Karpas-422 (cell line): ENCODE measurements around the gene KCMF1. TPM values are rescaled to one million over a fixed set of nuclear protein-coding genes. Genes with fewer than 3 reads are reported as not detected.

Experiments
- DNase-seq: peaks from one replicate; pipeline ENCODE4 v3.0.0-alpha.2; 2015
- H2AFZ ChIP-seq: fragments of 200-600 bp; sonication (generic); 2 replicates; pipeline ENCODE4 v1.6.1; 2014; ENCODE audit warnings: antibody characterized with exemption, low read length, mixed read lengths
- H3K27ac ChIP-seq: fragments of 200-600 bp; sonication (generic); 2 replicates; pipeline ENCODE4 v1.5.1; 2014; ENCODE audit warnings: mild to moderate bottlenecking, low read length, moderate library complexity
- H3K27me3 ChIP-seq: fragments of 200-600 bp; sonication (generic); 2 replicates; pipeline ENCODE4 v1.6.1; 2014; ENCODE audit warnings: low read length, mixed read lengths
- H3K36me3 ChIP-seq: fragments of 200-600 bp; sonication (generic); 2 replicates; pipeline ENCODE4 v1.6.1; 2014; ENCODE audit warnings: low read length, mixed read lengths; ENCODE audit not compliant: insufficient read depth
- H3K4me1 ChIP-seq: fragments of 200-600 bp; sonication (generic); 2 replicates; pipeline ENCODE4 v1.6.1; 2014; ENCODE audit warnings: mild to moderate bottlenecking, low read length, mixed read lengths
- H3K4me2 ChIP-seq: fragments of 200-600 bp; sonication (generic); 2 replicates; pipeline ENCODE4 v1.6.1; 2014; ENCODE audit warnings: low read length, low read depth, mild to moderate bottlenecking; ENCODE audit not compliant: poor library complexity, severe bottlenecking
- H3K4me3 ChIP-seq: fragments of 200-600 bp; sonication (generic); 2 replicates; pipeline ENCODE4 v1.5.1; 2014; ENCODE audit warnings: mild to moderate bottlenecking, antibody characterized with exemption, low read length, mixed read lengths
- H3K79me2 ChIP-seq: fragments of 200-600 bp; sonication (generic); 2 replicates; pipeline ENCODE4 v1.6.1; 2014; ENCODE audit warnings: mild to moderate bottlenecking, low read length, mixed read lengths
- H3K9ac ChIP-seq: fragments of 200-600 bp; sonication (generic); 2 replicates; pipeline ENCODE4 v1.6.0; 2014; ENCODE audit warnings: low read length
- H3K9me2 ChIP-seq: fragments of 200-600 bp; sonication (generic), shearing (Covaris generic); replicated peaks from 2 replicates; pipeline ENCODE4 v1.6.0; 2014; ENCODE audit warnings: mild to moderate bottlenecking, low read length, moderate library complexity; ENCODE audit not compliant: insufficient read depth
- H3K9me3 ChIP-seq: fragments of 300-700, 200-600 bp; sonication (generic); 2 replicates; pipeline ENCODE4 v1.6.1; 2014; ENCODE audit warnings: low read length, mixed read lengths
- H4K20me1 ChIP-seq: fragments of 200-600 bp; sonication (generic); 2 replicates; pipeline ENCODE4 v1.6.1; 2014; ENCODE audit warnings: mild to moderate bottlenecking, antibody characterized with exemption, low read length, low read depth; ENCODE audit not compliant: insufficient read depth
- total RNA-seq: library from RNA; depleted of rRNA; stranded (reverse); fragments of >200 nt; shearing (Covaris generic); gene quantifications from 2 replicates; pipeline ENCODE4 v1.2.3, GENCODE V29; 2014; ENCODE audit warnings: low replicate concordance

The KCMF1 gene
- total RNA-seq, 1 experiment from 2014 or later = 104 TPM

- no peak for DNase-seq
- no peaks in the 10 kb centered on the region for H3K9me2 ChIP-seq
Observed at GRCh38 chr2:85073033-85073432, 102.1 kb downstream of the KCMF1 start.

GRCh38 chr2:85076618-85077274 lies 105.8 kb downstream of the KCMF1 start:
- Histone ChIP-seq H3K79me2 (no peaks in the 10 kb centered on the region), H3K4me3 (no peak overlapping the region), H3K9me3 (no peaks in the 10 kb centered on the region), H3K9me2 (no peaks in the 10 kb centered on the region), H3K4me2 (no peak overlapping the region), H3K9ac (no peak overlapping the region), H2AFZ (no peak overlapping the region), H3K36me3 (no peaks in the 10 kb centered on the region), H3K27me3 (no peaks in the 10 kb centered on the region), H3K4me1 (no peaks in the 10 kb centered on the region), H4K20me1 (no peaks in the 10 kb centered on the region), H3K27ac (no peak overlapping the region)
- DNase-seq = no peak

More at GRCh38 chr2:85073033-85073432, 102.1 kb downstream of the KCMF1 start:
- Histone ChIP-seq H3K4me2 (no peak overlapping the region), H3K9me3 (no peaks in the 10 kb centered on the region), H4K20me1 (no peaks in the 10 kb centered on the region), H3K9ac (no peak overlapping the region), H3K79me2 (no peaks in the 10 kb centered on the region), H3K4me3 (no peak overlapping the region), H3K27me3 (no peaks in the 10 kb centered on the region), H3K36me3 (no peaks in the 10 kb centered on the region), H3K4me1 (no peaks in the 10 kb centered on the region), H3K27ac (no peak overlapping the region), H2AFZ (no peak overlapping the region)

- Histone ChIP-seq H3K79me2 (no peaks in the 10 kb centered on the region), H3K9ac (no peak overlapping the region), H3K27me3 (no peaks in the 10 kb centered on the region), H3K9me2 (no peaks in the 10 kb centered on the region), H2AFZ (no peak overlapping the region), H3K27ac (no peak overlapping the region), H3K4me1 (no peaks in the 10 kb centered on the region), H4K20me1 (no peaks in the 10 kb centered on the region), H3K36me3 (no peaks in the 10 kb centered on the region), H3K9me3 (peaks cover 5% of the 10 kb centered on the region), H3K4me3 (no peak overlapping the region), H3K4me2 (no peak overlapping the region)
- no peak for DNase-seq
Observed at GRCh38 chr2:85077859-85078419, 107.0 kb downstream of the KCMF1 start.

- Histone ChIP-seq H3K9me2 (no peaks in the 10 kb centered on the region), H3K9me3 (peaks cover 5% of the 10 kb centered on the region), H3K4me3 (no peak overlapping the region), H3K4me1 (no peaks in the 10 kb centered on the region), H3K27ac (no peak overlapping the region), H2AFZ (no peak overlapping the region), H3K36me3 (no peaks in the 10 kb centered on the region), H3K4me2 (no peak overlapping the region), H3K79me2 (no peaks in the 10 kb centered on the region), H3K9ac (no peak overlapping the region), H4K20me1 (no peaks in the 10 kb centered on the region), H3K27me3 (no peaks in the 10 kb centered on the region)
- DNase-seq = no peak
Observed at GRCh38 chr2:85078536-85078935, 107.6 kb downstream of the KCMF1 start.

DNA sequence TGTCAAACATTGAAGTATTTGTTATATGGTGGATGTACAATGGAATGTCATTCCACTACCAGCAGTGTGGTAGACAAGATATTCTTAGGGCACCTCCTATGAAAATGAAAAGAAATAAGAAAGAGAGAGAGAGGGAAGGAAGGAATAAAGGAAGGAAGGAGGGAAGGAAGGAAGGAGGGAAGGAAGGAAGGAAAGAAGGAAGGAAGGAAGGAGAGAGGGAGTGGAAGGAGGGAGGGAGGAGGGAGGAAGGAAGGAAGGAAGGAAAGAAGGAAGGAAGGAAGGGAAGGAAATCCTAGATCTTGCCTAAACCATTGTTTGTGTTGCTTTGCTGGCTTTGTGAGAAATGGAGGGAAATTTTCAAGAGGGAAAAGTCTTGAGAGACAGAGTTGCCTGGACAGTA lies 112.1 kb downstream of the KCMF1 start:
- H3K9me2 ChIP-seq = no peaks in the 10 kb centered on the region
- DNase-seq = no peak
- no peak overlapping the region for H3K27ac ChIP-seq
- H3K4me1 ChIP-seq = no peaks in the 10 kb centered on the region
- no peak overlapping the region for H2AFZ ChIP-seq
- H3K27me3 ChIP-seq = no peaks in the 10 kb centered on the region
- H3K36me3 ChIP-seq = no peaks in the 10 kb centered on the region
- no peak overlapping the region for H3K4me2 ChIP-seq
- no peaks in the 10 kb centered on the region for H4K20me1 ChIP-seq
- peaks cover 5% of the 10 kb centered on the region for H3K9me3 ChIP-seq
- no peak overlapping the region for H3K9ac ChIP-seq
- no peaks in the 10 kb centered on the region for H3K79me2 ChIP-seq
- H3K4me3 ChIP-seq = no peak overlapping the region

GRCh38 chr2:85085563-85085962 lies 114.6 kb downstream of the KCMF1 start:
- H3K4me3 ChIP-seq = no peak overlapping the region
- H3K27ac ChIP-seq = no peak overlapping the region
- no peaks in the 10 kb centered on the region for H3K4me1 ChIP-seq
- no peak overlapping the region for H2AFZ ChIP-seq
- DNase-seq = no peak
- H3K9me2 ChIP-seq = no peaks in the 10 kb centered on the region
- H3K9me3 ChIP-seq = peaks cover 5% of the 10 kb centered on the region
- no peak overlapping the region for H3K9ac ChIP-seq
- no peaks in the 10 kb centered on the region for H3K27me3 ChIP-seq
- H3K79me2 ChIP-seq = no peaks in the 10 kb centered on the region
- no peaks in the 10 kb centered on the region for H3K36me3 ChIP-seq
- no peaks in the 10 kb centered on the region for H4K20me1 ChIP-seq
- H3K4me2 ChIP-seq = no peak overlapping the region

GRCh38 chr2:85087541-85087940 lies 116.6 kb downstream of the KCMF1 start:
- Histone ChIP-seq H3K79me2 (no peaks in the 10 kb centered on the region), H3K27me3 (no peaks in the 10 kb centered on the region), H2AFZ (no peak overlapping the region), H4K20me1 (no peaks in the 10 kb centered on the region), H3K4me2 (no peak overlapping the region), H3K9me3 (peaks cover 3% of the 10 kb centered on the region), H3K4me3 (no peak overlapping the region), H3K36me3 (no peaks in the 10 kb centered on the region), H3K4me1 (no peaks in the 10 kb centered on the region), H3K9me2 (no peaks in the 10 kb centered on the region), H3K27ac (no peak overlapping the region), H3K9ac (no peak overlapping the region)
- no peak for DNase-seq

- H3K9me3 ChIP-seq = no peaks in the 10 kb centered on the region
- H3K27me3 ChIP-seq = no peaks in the 10 kb centered on the region
- DNase-seq = no peak
- no peaks in the 10 kb centered on the region for H3K4me1 ChIP-seq
- no peak overlapping the region for H3K4me2 ChIP-seq
- H3K9me2 ChIP-seq = no peaks in the 10 kb centered on the region
- no peak overlapping the region for H3K4me3 ChIP-seq
- no peaks in the 10 kb centered on the region for H3K79me2 ChIP-seq
- no peaks in the 10 kb centered on the region for H4K20me1 ChIP-seq
- H3K27ac ChIP-seq = no peak overlapping the region
- H3K9ac ChIP-seq = no peak overlapping the region
- no peaks in the 10 kb centered on the region for H3K36me3 ChIP-seq
- no peak overlapping the region for H2AFZ ChIP-seq
Observed at GRCh38 chr2:85088921-85089320, 118.0 kb downstream of the KCMF1 start.
